HepG2 (cell line): ENCODE measurements around the gene C12orf43. TPM values are rescaled to one million over a fixed set of nuclear protein-coding genes. Genes with fewer than 3 reads are reported as not detected.
A peak's percentile ranks its signal among the peaks of the same experiment; 100 is the strongest.

Experiments used
- ASH2L ChIP-seq: fragments of 300-600, 200-600 bp; sonication (generic); IDR thresholded peaks from 2 replicates; pipeline ENCODE4 v1.7.0; 2017; ENCODE audit warnings: low read depth, mild to moderate bottlenecking, moderate library complexity, mixed read lengths, low read length; ENCODE audit not compliant: insufficient read length
- ATF7 ChIP-seq, 2 experiments: fragments of 450-650 bp in 1 of 2; sonication (generic) in 1 of 2; formaldehyde crosslinking in 1 of 2; IDR thresholded peaks; 2 replicates each; pipeline versions ENCODE4 v1.4.0 to v1.6.1; 2016 to 2020; ENCODE audit warnings: antibody characterized with exemption in 1 of 2, mild to moderate bottlenecking in 1 of 2, missing genetic modification reagents in 1 of 2
- CREB1 ChIP-seq, 2 experiments: fragments of 450-650 bp in 1 of 2; IDR thresholded peaks; 2 replicates each; pipeline ENCODE4 v1.6.1; 2016 to 2017; ENCODE audit warnings: control low read depth in 1 of 2, mild to moderate bottlenecking in 1 of 2, missing compliant biosample characterization in 1 of 2, missing genetic modification characterization in 1 of 2
- HMG20A ChIP-seq: IDR thresholded peaks from 2 replicates; pipeline ENCODE4 v1.6.1; 2016; ENCODE audit warnings: borderline replicate concordance
- IKZF1 ChIP-seq: fragments of 450-650 bp; IDR thresholded peaks from 2 replicates; pipeline ENCODE4 v1.7.1; 2016
- MIER3 ChIP-seq: IDR thresholded peaks from 2 replicates; pipeline ENCODE4 v1.6.1; 2016; ENCODE audit warnings: missing compliant biosample characterization, borderline replicate concordance
- NAIF1 ChIP-seq: sonication (generic); formaldehyde crosslinking; IDR thresholded peaks from 2 replicates; pipeline ENCODE4 v1.5.0; 2020; ENCODE audit warnings: mild to moderate bottlenecking, missing genetic modification reagents, borderline replicate concordance
- ZNF143 ChIP-seq: sonication (generic); formaldehyde crosslinking; IDR thresholded peaks from 2 replicates; pipeline ENCODE4 v1.4.0; 2020; ENCODE audit warnings: missing genetic modification reagents
- ZNF432 ChIP-seq: sonication (generic); formaldehyde crosslinking; IDR thresholded peaks from 2 replicates; pipeline ENCODE4 v1.5.0; 2020; ENCODE audit warnings: missing genetic modification reagents, mild to moderate bottlenecking, borderline replicate concordance
- ZNF547 ChIP-seq: sonication (generic); formaldehyde crosslinking; IDR thresholded peaks from 2 replicates; pipeline ENCODE4 v1.5.1; 2020; ENCODE audit warnings: mild to moderate bottlenecking, missing genetic modification reagents
- ZNF772 ChIP-seq: sonication (generic); formaldehyde crosslinking; IDR thresholded peaks from 2 replicates; pipeline ENCODE4 v1.5.0; 2020; ENCODE audit warnings: mild to moderate bottlenecking, missing genetic modification reagents
- ZNF780A ChIP-seq: sonication (generic); formaldehyde crosslinking; IDR thresholded peaks from 2 replicates; pipeline ENCODE4 v1.8.0; 2022; ENCODE audit warnings: mild to moderate bottlenecking, missing genetic modification reagents, moderate library complexity
- ZSCAN20 ChIP-seq: sonication (generic); formaldehyde crosslinking; IDR thresholded peaks from 2 replicates; pipeline ENCODE4 v1.4.0; 2020; ENCODE audit warnings: missing genetic modification reagents, mild to moderate bottlenecking, borderline replicate concordance
- polyA plus RNA-seq, 8 experiments: library from polyadenylated mRNA; depleted of rRNA in 3 of 8; stranded (reverse) in 7 of 8; unstranded in 1 of 8; fragments of >200 nt; fragmentation: Illumina TruSeq in 4 of 8; extraction: Trizol in 4 of 8; gene quantifications; 2 replicates each; pipeline versions ENCODE4 v1.2.1 to v1.2.3, GENCODE V29; 2011 to 2016; ENCODE audit warnings: low read depth in 4 of 8, missing spikeins in 1 of 8, mixed read lengths in 1 of 8; ENCODE audit not compliant: insufficient read depth in 1 of 8
- total RNA-seq, 5 experiments: library from RNA; depleted of rRNA; stranded (reverse); fragments of >200 nt; fragmentation: Illumina TruSeq; extraction: Trizol; gene quantifications; 2 replicates each; pipeline ENCODE4 v1.2.3, GENCODE V29; 2016; ENCODE audit warnings: low read depth in 1 of 5
- TF ChIP-seq, protein P1 (sequence below): sonication (generic); formaldehyde crosslinking; conservative IDR thresholded peaks from 2 replicates; pipeline ENCODE4 v1.8.1; 2023; ENCODE audit warnings: missing genetic modification reagents
- TF ChIP-seq, protein P2 (sequence below): sonication (generic); formaldehyde crosslinking; IDR thresholded peaks from 2 replicates; pipeline ENCODE4 v1.4.0; 2020; ENCODE audit warnings: low read depth, mild to moderate bottlenecking, missing genetic modification reagents
- TF ChIP-seq, protein P3 (sequence below), 2 experiments: fragments of 450-650 bp in 1 of 2; sonication (generic) in 1 of 2; formaldehyde crosslinking in 1 of 2; IDR thresholded peaks; 2 replicates each; pipeline versions ENCODE4 v1.6.1 to v1.8.0; 2016 to 2022; ENCODE audit warnings: antibody characterized with exemption in 1 of 2, mild to moderate bottlenecking in 1 of 2, missing genetic modification reagents in 1 of 2

Gene C12orf43
- total and polyA plus RNA-seq, 2 of the 13 experiments (the other 11 are each of a cell fraction or from before 2014, with no cell fraction given): 7.9 to 11.1 TPM

DNA sequence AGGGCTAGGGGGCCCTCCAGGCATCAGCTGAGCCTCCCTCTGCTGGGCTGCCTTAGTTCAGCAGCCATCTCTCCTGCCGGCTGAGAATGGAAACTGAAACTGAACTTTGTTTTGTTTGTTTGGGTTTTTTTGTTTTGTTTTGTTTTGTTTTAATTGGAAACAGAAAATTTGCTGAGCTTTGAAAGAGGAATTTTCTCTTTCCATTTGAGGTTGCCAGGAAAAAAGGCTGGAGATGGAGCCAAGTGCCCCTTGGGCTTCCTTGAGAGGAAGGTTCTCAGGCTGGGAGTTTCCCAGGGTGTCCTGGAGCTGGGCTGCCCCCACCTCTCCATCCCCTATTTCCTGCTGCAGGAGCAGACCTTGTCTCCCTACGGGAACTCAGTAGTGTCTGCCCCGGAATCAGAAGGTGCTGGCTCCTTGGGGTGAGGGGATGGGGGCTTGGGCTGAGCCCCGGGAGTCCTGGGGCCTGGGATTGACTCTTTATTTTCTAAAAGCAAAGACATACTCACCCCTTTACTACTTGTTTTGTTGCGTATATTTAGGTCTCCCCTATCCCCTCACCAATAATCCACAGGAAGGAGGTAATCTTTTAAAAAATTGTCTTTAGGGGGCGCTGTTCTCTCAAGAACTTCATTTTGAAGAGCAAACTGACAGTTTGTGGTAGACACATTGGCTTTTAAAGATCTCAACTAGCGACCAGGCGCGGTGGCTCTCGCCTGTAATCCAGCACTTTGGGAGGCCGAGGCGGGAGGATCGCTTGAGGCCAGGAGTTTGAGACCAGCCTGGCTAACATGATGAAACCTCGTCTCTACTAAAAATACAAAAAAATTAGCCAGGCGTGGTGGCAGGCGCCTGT is 44.1 kb upstream of the C12orf43 start (continued):
- no peak for TF ChIP-seq ASH2L
- TF ChIP-seq, protein P1, sequence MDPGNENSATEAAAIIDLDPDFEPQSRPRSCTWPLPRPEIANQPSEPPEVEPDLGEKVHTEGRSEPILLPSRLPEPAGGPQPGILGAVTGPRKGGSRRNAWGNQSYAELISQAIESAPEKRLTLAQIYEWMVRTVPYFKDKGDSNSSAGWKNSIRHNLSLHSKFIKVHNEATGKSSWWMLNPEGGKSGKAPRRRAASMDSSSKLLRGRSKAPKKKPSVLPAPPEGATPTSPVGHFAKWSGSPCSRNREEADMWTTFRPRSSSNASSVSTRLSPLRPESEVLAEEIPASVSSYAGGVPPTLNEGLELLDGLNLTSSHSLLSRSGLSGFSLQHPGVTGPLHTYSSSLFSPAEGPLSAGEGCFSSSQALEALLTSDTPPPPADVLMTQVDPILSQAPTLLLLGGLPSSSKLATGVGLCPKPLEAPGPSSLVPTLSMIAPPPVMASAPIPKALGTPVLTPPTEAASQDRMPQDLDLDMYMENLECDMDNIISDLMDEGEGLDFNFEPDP (CRISPR knock-in tag): no peak
- TF ChIP-seq, protein P2, sequence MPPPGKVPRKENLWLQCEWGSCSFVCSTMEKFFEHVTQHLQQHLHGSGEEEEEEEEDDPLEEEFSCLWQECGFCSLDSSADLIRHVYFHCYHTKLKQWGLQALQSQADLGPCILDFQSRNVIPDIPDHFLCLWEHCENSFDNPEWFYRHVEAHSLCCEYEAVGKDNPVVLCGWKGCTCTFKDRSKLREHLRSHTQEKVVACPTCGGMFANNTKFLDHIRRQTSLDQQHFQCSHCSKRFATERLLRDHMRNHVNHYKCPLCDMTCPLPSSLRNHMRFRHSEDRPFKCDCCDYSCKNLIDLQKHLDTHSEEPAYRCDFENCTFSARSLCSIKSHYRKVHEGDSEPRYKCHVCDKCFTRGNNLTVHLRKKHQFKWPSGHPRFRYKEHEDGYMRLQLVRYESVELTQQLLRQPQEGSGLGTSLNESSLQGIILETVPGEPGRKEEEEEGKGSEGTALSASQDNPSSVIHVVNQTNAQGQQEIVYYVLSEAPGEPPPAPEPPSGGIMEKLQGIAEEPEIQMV (CRISPR knock-in tag): no peak
- TF ChIP-seq MIER3 (CRISPR knock-in tag): no peak
- TF ChIP-seq, protein P3, sequence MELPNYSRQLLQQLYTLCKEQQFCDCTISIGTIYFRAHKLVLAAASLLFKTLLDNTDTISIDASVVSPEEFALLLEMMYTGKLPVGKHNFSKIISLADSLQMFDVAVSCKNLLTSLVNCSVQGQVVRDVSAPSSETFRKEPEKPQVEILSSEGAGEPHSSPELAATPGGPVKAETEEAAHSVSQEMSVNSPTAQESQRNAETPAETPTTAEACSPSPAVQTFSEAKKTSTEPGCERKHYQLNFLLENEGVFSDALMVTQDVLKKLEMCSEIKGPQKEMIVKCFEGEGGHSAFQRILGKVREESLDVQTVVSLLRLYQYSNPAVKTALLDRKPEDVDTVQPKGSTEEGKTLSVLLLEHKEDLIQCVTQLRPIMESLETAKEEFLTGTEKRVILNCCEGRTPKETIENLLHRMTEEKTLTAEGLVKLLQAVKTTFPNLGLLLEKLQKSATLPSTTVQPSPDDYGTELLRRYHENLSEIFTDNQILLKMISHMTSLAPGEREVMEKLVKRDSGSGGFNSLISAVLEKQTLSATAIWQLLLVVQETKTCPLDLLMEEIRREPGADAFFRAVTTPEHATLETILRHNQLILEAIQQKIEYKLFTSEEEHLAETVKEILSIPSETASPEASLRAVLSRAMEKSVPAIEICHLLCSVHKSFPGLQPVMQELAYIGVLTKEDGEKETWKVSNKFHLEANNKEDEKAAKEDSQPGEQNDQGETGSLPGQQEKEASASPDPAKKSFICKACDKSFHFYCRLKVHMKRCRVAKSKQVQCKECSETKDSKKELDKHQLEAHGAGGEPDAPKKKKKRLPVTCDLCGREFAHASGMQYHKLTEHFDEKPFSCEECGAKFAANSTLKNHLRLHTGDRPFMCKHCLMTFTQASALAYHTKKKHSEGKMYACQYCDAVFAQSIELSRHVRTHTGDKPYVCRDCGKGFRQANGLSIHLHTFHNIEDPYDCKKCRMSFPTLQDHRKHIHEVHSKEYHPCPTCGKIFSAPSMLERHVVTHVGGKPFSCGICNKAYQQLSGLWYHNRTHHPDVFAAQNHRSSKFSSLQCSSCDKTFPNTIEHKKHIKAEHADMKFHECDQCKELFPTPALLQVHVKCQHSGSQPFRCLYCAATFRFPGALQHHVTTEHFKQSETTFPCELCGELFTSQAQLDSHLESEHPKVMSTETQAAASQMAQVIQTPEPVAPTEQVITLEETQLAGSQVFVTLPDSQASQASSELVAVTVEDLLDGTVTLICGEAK (IDR thresholded peaks at IDR 0.05): no peak
- TF ChIP-seq, protein P3 (CRISPR knock-in tag; IDR thresholded peaks at IDR 0.05): no peak
- no peak for TF ChIP-seq HMG20A
- TF ChIP-seq ZNF772 (CRISPR knock-in tag): no peak
- no peak for TF ChIP-seq CREB1 (IDR thresholded peaks at IDR 0.05)
- TF ChIP-seq CREB1 (CRISPR knock-in tag; IDR thresholded peaks at IDR 0.05): no peak
- TF ChIP-seq ZNF143: peak; percentile 58
- no peak for TF ChIP-seq ZNF780A
- TF ChIP-seq NAIF1: no peak
- TF ChIP-seq ZNF547 (CRISPR knock-in tag): no peak
- TF ChIP-seq ZNF432 (CRISPR knock-in tag): no peak
- no peak for TF ChIP-seq ATF7 (IDR thresholded peaks at IDR 0.05)
- TF ChIP-seq ATF7 (CRISPR knock-in tag; IDR thresholded peaks at IDR 0.05): no peak
- TF ChIP-seq IKZF1: no peak
- no peak for TF ChIP-seq ZSCAN20 (CRISPR knock-in tag)
